Measurements from ENCODE around the gene ART3. TPM values are rescaled to one million over a fixed set of nuclear protein-coding genes. Genes with fewer than 3 reads are reported as not detected.

Gene ART3
- total RNA-seq, 2 donors from 2014 or later = 1.6 to 1.8 TPM

DNA sequence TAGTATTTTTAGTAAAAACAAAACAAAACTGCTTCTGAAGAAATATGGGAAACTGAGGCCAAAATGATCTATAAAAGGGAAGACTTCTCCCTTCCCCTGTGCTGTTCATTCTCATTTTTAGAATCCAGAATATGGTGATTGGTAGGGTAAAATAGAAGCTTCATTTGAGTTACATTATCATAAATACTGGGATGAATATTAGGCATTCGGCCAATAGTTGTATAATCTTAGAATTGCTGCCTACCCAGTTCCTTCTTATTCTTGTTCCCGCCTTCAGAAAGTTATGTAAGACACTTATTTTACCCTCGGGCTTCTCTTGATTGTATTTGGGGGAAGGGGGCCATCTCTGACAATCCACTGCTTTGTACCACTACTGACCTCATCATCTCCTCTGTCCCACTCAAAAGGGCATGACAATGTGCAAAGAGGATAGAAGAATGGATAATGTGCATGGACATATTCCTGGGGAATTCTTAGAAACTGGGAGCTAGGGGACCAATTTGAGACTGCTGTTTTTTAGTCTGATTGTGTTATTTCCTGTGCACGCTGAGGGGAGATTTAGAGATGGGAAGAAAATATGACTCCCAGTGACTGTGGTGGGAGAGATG is 588 bp downstream of the ART3 start:
- H3K9me3 ChIP-seq = no peaks in the 10 kb centered on the region
- no peaks in the 10 kb centered on the region for H3K4me1 ChIP-seq
- H3K9ac ChIP-seq (ENCODE audit: low read depth in 2 of 2, low read length in 2 of 2) = no peak overlapping the region
- no peak for DNase-seq
- no peaks in the 10 kb centered on the region for H3K36me3 ChIP-seq
- H3K27ac ChIP-seq = no peak overlapping the region
- H3K27me3 ChIP-seq = no peaks in the 10 kb centered on the region
- TF ChIP-seq CTCF (IDR thresholded peaks at IDR 0.05) = no peak
- intact Hi-C loops (cut with DNase I) = no loop called here
- H3K4me3 ChIP-seq = no peak overlapping the region

GRCh38 chr4:76078033-76078613 is 3.6 kb downstream of the ART3 start:
- no peak overlapping the region for H3K9ac ChIP-seq (ENCODE audit: low read depth in 2 of 2, low read length in 2 of 2)
- DNase-seq = no peak
- H3K27ac ChIP-seq = no peak overlapping the region
- H3K4me3 ChIP-seq = no peak overlapping the region
- H3K4me1 ChIP-seq = no peaks in the 10 kb centered on the region
- no peaks in the 10 kb centered on the region for H3K9me3 ChIP-seq
- H3K36me3 ChIP-seq = no peaks in the 10 kb centered on the region
- no peak for TF ChIP-seq CTCF (IDR thresholded peaks at IDR 0.05)
- intact Hi-C loops (cut with DNase I) = no loop called here
- H3K27me3 ChIP-seq = no peaks in the 10 kb centered on the region

DNA sequence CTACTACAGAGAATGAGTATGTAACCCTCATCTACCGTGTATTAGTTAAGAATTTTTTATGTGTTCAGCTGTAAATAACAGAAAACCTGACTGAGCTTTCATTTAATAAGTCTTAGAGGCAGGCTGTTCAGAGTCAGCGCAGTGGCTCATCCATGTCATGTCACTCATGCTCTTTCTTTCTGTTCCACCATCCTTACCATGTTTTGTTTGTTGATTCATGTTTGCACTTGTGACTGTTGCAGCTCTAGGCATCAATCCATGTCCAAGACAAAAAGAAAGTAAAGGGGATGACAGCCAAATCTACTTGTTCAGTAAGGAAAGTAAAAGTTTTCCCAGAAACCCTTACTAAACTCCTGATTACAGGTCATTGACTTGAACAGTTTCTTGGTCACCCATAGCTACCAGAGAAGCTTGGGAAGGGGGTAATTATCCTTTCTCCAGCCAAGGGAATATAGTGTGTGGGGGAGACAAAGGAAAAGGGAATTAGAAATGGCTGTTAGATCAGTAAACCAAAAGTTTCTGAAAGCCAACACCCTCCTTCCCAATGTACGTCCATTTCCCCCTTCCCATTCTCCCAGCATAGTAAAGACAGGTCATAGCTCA is 9.0 kb downstream of the ART3 start:
- DNase-seq = no peak
- H3K9ac ChIP-seq (ENCODE audit: low read depth in 2 of 2, low read length in 2 of 2) = no peak overlapping the region
- H3K4me3 ChIP-seq = no peak overlapping the region
- H3K9me3 ChIP-seq = no peaks in the 10 kb centered on the region
- TF ChIP-seq CTCF (IDR thresholded peaks at IDR 0.05) = no peak
- H3K4me1 ChIP-seq = no peaks in the 10 kb centered on the region
- H3K27ac ChIP-seq = no peak overlapping the region
- no peaks in the 10 kb centered on the region for H3K36me3 ChIP-seq
- no peaks in the 10 kb centered on the region for H3K27me3 ChIP-seq
- intact Hi-C loops (cut with DNase I) = no loop called here

- no peaks in the 10 kb centered on the region for H3K9me3 ChIP-seq
Observed at GRCh38 chr4:76084542-76084941, 10.0 kb downstream of the ART3 start.

More at GRCh38 chr4:76084542-76084941, 10.0 kb downstream of the ART3 start:
- intact Hi-C loops (cut with DNase I) = no loop called here
- H3K4me1 ChIP-seq = no peaks in the 10 kb centered on the region
- no peak overlapping the region for H3K27ac ChIP-seq
- no peaks in the 10 kb centered on the region for H3K36me3 ChIP-seq
- H3K9ac ChIP-seq (ENCODE audit: low read depth in 2 of 2, low read length in 2 of 2) = no peak overlapping the region
- no peak for DNase-seq
- no peak overlapping the region for H3K4me3 ChIP-seq
- no peak for TF ChIP-seq CTCF (IDR thresholded peaks at IDR 0.05)
- H3K27me3 ChIP-seq = no peaks in the 10 kb centered on the region

Data from colonic mucosa (tissue), 4 donors.